NB4 (cell line): ENCODE measurements around the gene CD248.

Source experiments
- DNase-seq: peaks from one replicate; pipeline ENCODE4 v3.0.0; 2010; ENCODE audit warnings: low read depth
- H3K4me3 ChIP-seq: one replicate; pipeline ENCODE4 v1.5.1; 2011; ENCODE audit warnings: mild to moderate bottlenecking, low read depth, low read length, moderate library complexity
- MYC ChIP-seq: IDR thresholded peaks from 2 replicates; pipeline ENCODE4 v1.6.1; 2011; ENCODE audit warnings: low read depth, low read length
- POLR2A ChIP-seq: IDR thresholded peaks from 2 replicates; pipeline ENCODE4 v1.6.1; 2011; ENCODE audit warnings: mild to moderate bottlenecking; ENCODE audit not compliant: insufficient read length; ENCODE audit errors: extremely low read depth
- TF ChIP-seq, protein P1 (sequence below): IDR thresholded peaks from 2 replicates; pipeline ENCODE4 v1.6.1; 2011; ENCODE audit warnings: low read depth, low read length
- TF ChIP-seq, protein P2 (sequence below): IDR thresholded peaks from one replicate; pipeline ENCODE4 v1.5.1; 2012; ENCODE audit warnings: low read depth, low read length

Gene CD248

DNA sequence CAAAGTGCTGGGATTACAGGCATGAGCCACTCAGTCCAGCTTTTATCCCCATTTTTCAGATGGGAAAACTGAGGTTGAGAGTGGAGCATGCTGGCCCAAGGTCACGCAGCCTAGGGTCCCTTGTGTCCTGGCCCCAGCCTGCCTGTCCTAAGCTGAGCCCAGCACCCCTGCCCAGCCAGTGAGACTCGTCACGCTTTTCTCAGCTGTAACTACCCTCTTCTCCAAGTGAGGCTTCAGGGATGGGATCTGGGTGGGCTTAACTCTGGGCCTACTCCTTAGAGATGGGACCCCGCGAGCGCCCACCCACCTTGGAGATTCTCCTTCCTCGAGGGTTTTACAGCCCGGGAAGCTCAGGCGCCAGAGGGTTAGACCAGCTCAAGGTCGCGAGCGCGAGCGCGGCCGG lies 25.5 kb downstream of the CD248 start:
- no peak for TF ChIP-seq MYC
- TF ChIP-seq, protein P1, sequence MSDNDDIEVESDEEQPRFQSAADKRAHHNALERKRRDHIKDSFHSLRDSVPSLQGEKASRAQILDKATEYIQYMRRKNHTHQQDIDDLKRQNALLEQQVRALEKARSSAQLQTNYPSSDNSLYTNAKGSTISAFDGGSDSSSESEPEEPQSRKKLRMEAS = no peak
- TF ChIP-seq, protein P2, sequence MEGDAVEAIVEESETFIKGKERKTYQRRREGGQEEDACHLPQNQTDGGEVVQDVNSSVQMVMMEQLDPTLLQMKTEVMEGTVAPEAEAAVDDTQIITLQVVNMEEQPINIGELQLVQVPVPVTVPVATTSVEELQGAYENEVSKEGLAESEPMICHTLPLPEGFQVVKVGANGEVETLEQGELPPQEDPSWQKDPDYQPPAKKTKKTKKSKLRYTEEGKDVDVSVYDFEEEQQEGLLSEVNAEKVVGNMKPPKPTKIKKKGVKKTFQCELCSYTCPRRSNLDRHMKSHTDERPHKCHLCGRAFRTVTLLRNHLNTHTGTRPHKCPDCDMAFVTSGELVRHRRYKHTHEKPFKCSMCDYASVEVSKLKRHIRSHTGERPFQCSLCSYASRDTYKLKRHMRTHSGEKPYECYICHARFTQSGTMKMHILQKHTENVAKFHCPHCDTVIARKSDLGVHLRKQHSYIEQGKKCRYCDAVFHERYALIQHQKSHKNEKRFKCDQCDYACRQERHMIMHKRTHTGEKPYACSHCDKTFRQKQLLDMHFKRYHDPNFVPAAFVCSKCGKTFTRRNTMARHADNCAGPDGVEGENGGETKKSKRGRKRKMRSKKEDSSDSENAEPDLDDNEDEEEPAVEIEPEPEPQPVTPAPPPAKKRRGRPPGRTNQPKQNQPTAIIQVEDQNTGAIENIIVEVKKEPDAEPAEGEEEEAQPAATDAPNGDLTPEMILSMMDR = no peak
- TF ChIP-seq POLR2A = no peak
- no peak for DNase-seq
- no peak overlapping the region for H3K4me3 ChIP-seq

DNA sequence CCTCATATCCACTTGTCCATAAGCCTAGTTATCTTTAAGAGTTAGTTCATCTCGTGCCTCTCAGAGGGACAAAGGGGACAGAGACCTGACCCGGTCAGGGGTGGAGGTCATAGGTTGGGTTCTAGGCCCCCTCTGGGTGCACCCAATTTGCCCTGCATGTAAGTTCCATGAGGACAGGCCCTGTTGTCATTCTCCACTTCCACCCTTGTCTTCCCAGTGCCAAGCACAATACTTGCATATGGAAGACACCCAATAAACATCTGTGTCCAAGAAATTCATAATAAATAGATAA lies 26.6 kb downstream of the CD248 start:
- peak overlapping the region; percentile 75 for H3K4me3 ChIP-seq
- TF ChIP-seq POLR2A (no peak), MYC (no peak)
- TF ChIP-seq, protein P2 = no peak
- TF ChIP-seq, protein P1 = no peak
- DNase-seq = no peak

DNA sequence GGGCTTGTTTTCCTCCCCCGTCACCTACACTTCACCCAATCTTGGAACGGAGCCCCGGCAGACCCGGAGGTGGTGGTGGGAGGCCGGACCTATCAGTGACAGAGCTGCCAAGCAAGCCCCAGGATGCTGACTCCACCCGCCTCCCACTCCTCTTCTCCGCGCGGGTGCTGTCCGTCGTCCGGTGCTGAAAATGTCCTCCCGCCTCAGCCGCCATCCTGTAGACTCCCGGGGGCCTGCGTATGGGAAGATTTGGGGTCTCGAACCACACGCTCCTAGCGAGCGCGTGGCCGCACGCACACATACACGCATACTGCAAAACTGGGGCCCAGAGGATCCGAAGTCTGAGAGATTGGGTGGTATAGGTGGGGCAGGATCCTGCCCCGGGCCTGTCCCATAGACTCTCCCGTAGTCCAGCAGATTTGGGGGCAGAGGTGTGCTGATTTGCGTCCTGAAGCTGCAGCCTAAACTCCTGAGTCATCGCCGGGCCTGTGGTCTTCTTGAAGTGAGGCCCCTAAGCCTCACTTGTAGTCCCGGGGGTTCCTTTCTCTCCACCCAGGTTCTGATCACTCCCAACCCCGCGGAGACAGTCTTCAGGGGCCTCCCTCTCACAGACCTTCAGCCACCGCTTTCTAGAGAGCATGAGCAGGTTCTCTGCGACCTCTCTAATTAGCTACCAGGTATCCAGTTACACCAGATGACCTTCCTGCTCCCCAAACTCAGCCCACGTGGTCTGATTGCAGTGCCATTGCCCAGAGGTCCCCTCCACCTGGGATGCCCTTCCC lies 27.1 kb downstream of the CD248 start:
- TF ChIP-seq, protein P1 = peak; percentile 84
- TF ChIP-seq POLR2A (no peak), MYC (peak; percentile 77)
- peak overlapping the region; percentile 75 for H3K4me3 ChIP-seq
- peak; percentile 89 for DNase-seq

DNA sequence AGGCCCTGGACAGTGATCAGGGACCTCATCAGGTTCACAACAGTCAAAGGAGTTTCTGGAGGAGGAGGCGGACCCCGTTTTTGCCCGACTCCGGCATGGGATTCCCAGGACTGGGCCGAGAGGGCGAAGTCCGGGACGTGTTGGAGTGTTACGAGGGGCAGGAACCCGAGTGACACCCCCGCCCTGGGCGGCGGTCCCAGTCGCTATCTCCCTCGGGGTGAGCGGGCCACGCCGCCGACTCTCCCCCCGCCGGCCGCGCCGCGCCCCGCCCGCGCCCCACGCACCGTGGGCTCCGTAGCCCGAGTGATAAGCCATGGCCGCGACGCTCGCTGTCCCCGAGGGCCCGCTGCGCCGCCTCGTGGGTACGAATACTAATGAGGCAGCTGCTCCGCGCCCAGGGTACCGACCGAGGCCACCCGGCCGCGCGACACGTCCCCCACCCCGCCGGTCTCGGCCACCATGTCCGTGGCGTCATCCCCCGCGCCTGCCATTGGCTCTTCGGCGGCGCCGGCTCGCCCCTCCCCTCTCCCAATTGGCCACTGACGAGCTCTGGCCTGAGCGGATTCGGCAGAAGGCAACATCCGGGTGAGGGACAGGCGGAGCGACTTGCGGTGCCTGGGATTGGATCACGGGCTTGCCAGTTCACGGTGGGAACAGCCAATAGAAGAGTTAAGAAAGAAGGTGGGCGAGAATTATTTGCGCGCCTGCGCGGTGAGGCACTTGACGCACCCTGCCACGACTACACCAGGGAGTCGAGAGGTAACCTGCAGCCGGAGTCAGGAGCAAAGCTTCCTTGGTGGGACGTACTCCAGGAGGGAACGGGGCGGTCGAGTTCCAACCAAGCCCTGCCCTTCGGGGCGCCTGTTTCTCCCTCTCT lies 27.9 kb downstream of the CD248 start, which contains the start of gene YIF1A:
Gene YIF1A (minus strand): TSS at position 473 of the 877 bp plus-strand sequence. CDS start 158 bp downstream, at position 315.
- H3K4me3 ChIP-seq = peak within 1 kb of the TSS; percentile 90
- DNase-seq = peak; percentile 100
- TF ChIP-seq MYC (peak; percentile 75), POLR2A (peak; percentile 71)
- TF ChIP-seq, protein P1 = peak; percentile 71
- TF ChIP-seq, protein P2 = no peak

DNA sequence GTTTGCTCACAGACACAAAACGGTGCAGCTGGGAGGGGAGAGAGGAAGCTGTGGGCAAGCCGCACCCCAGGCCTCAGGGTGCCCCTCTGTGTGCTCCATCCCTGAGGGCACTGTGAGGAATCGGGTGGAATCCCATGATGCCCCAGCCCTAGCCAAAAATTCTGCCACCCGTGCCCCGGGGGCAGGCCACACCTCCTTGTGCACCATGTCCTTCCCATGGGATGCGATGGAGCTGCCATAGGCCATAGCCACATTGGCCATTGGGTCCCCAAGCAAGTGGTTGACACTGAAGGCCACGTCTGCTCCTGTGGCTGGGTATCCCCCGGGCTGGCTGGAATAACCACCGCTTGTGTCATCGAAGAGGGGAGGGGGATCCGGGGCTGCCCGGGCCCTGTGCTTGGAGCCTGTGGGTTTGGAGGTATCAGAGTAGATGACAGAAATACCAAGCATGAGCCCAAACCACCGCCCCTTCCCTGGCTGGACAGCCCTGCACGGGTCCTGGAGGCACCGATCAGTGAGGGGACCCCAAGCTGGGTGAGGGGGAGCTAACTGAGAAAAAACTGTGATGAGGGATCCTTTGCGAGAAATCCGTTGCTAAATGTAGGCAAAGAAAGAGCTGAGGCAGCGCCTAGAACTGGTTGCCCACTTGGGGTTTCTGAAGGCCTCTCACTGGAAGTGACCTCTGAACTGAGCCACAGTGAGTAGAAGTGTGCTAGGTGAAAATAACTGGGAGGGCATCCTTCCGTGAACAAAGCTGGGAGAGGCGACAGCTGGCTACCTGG lies 28.8 kb downstream of the CD248 start:
- TF ChIP-seq MYC (no peak), POLR2A (no peak)
- TF ChIP-seq, protein P1 = no peak
- TF ChIP-seq, protein P2 = no peak
- peak overlapping the region; percentile 90 for H3K4me3 ChIP-seq
- DNase-seq = no peak
